OCI-LY7 (cell line): ENCODE results near the gene GJB2. TPM values are rescaled to one million over a fixed set of nuclear protein-coding genes. Genes with fewer than 3 reads are reported as not detected.

ENCODE experiments used
- BruUV-seq: library from RNA; stranded (reverse); fragments of 400-500 nt; replicated peaks from 2 replicates; lab custom pipeline; 2021; lab: Mats Ljungman, UMichigan
- CTCF ChIA-PET: fragments of 300-600 bp; sonication (Branson Sonifier 250); formaldehyde crosslinking; loops from one replicate; lab custom pipeline; 2022; ENCODE audit warnings: antibody characterized with exemption; ENCODE audit not compliant: unreplicated experiment; lab: Charles Lee
- POLR2A ChIA-PET: fragments of 300-600 bp; sonication (Branson Sonifier 250); formaldehyde crosslinking; loops from one replicate; lab custom pipeline; 2022; ENCODE audit warnings: antibody characterized with exemption; lab: Charles Lee
- DNase-seq: peaks from one replicate; pipeline ENCODE4 v3.0.0-alpha.2; 2015; ENCODE audit warnings: low spot score
- H2AFZ ChIP-seq: fragments of 200-600 bp; sonication (generic), shearing (Covaris generic); 2 replicates; pipeline ENCODE4 v1.6.1; 2014; ENCODE audit warnings: mild to moderate bottlenecking, antibody characterized with exemption, low read length, moderate library complexity
- H3K27ac ChIP-seq: fragments of 200-600 bp; sonication (generic); 2 replicates; pipeline ENCODE4 v1.5.1; 2014; ENCODE audit warnings: mixed run types, low read depth, mild to moderate bottlenecking, moderate library complexity, low read length, inconsistent platforms; ENCODE audit not compliant: poor library complexity, severe bottlenecking
- H3K36me3 ChIP-seq: fragments of 200-600 bp; sonication (generic); 2 replicates; pipeline ENCODE4 v1.6.1; 2014; ENCODE audit warnings: mild to moderate bottlenecking, antibody characterized with exemption, low read length, moderate library complexity, mixed read lengths; ENCODE audit not compliant: insufficient read depth
- H3K4me1 ChIP-seq: fragments of 200-600 bp; sonication (generic); 2 replicates; pipeline ENCODE4 v1.5.1; 2014; ENCODE audit warnings: mild to moderate bottlenecking, low read length; ENCODE audit not compliant: insufficient read depth, poor library complexity, severe bottlenecking
- H3K4me2 ChIP-seq: fragments of 200-600 bp; sonication (generic); 2 replicates; pipeline ENCODE4 v1.6.1; 2014; ENCODE audit warnings: mild to moderate bottlenecking, low read length
- H3K4me3 ChIP-seq: fragments of 200-600 bp; sonication (generic); 2 replicates; pipeline ENCODE4 v1.5.1; 2014; ENCODE audit warnings: mild to moderate bottlenecking, low read depth, low read length; ENCODE audit not compliant: poor library complexity, severe bottlenecking
- H3K79me2 ChIP-seq: fragments of 200-600 bp; sonication (generic); 2 replicates; pipeline ENCODE4 v1.6.1; 2016; ENCODE audit warnings: low read depth, mild to moderate bottlenecking, low read length, moderate library complexity, mixed read lengths; ENCODE audit not compliant: insufficient read depth
- H3K9me2 ChIP-seq: fragments of 200-600 bp; sonication (generic); 2 replicates; pipeline ENCODE4 v1.6.1; 2016; ENCODE audit warnings: mild to moderate bottlenecking, low read length, mixed read lengths; ENCODE audit not compliant: insufficient read depth
- H3K9me3 ChIP-seq: fragments of 200-600 bp; sonication (generic); 2 replicates; pipeline ENCODE4 v1.6.1; 2014; ENCODE audit warnings: mild to moderate bottlenecking, mixed run types, low read length, mixed read lengths
- H4K20me1 ChIP-seq: fragments of 200-600 bp; sonication (generic); 2 replicates; pipeline ENCODE4 v1.6.1; 2014; ENCODE audit warnings: mild to moderate bottlenecking, antibody characterized with exemption, low read length, moderate library complexity, mixed read lengths; ENCODE audit not compliant: insufficient read depth
- EZH2phosphoT487 ChIP-seq: fragments of 200-600 bp; sonication (generic); IDR thresholded peaks from 2 replicates; pipeline ENCODE4 v1.6.1; 2018; ENCODE audit warnings: low read depth, borderline replicate concordance, mild to moderate bottlenecking, mixed run types, antibody characterized with exemption, low read length, moderate library complexity, mixed read lengths
- intact Hi-C: fragments of 100-400 bp; cut with micrococcal nuclease; formaldehyde crosslinking; loops from one replicate; pipeline ENCODE4 v1.10.0; 2022; ENCODE audit not compliant: unreplicated experiment
- total RNA-seq, 2 experiments: library from RNA; depleted of rRNA in 1 of 2; stranded (reverse); fragments of >200 nt in 1 of 2; shearing (Covaris generic) in 1 of 2; gene quantifications; 2 replicates each; pipeline ENCODE4 v1.2.3, GENCODE V29; 2014 to 2022
- TF ChIP-seq, protein P1 (sequence below): fragments of 200-600 bp; sonication (generic); conservative IDR thresholded peaks from 2 replicates; pipeline ENCODE4 v1.5.1; 2014; ENCODE audit warnings: mild to moderate bottlenecking, antibody characterized with exemption, low read length, moderate library complexity, mixed read lengths

GJB2 gene
- total RNA-seq, 2 experiments from 2014 or later = not detected

DNA sequence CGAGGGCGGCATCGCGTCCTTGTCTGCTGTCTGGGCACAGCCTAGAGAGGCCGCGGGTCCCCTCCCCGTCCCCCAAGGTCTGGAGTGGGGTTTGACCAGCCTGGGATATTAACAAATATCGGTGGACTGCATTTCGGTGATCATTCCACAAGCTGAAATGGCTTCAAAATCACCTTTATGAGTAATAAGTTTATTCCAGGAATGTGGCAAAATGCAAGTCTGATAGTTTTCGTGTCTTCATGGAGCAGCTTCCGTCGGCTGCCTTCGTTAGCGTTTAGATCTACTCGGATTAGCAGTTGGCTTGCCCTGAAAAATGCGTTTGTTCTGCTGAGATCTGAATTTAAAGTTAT lies 30.8 kb downstream of the GJB2 start:
- ChIA-PET POLR2A (no interaction called here), CTCF (no interaction called here)
- H3K4me1 ChIP-seq = peaks cover 9% of the 10 kb centered on the region
- H2AFZ ChIP-seq = no peak overlapping the region
- no peaks in the 10 kb centered on the region for H3K79me2 ChIP-seq
- no peaks in the 10 kb centered on the region for H3K9me3 ChIP-seq
- BruUV-seq = no TSS peak
- intact Hi-C loops = no loop called here
- no peaks in the 10 kb centered on the region for H3K9me2 ChIP-seq
- no peak overlapping the region for H3K27ac ChIP-seq
- H3K36me3 ChIP-seq = no peaks in the 10 kb centered on the region
- peaks cover 5% of the 10 kb centered on the region; the same call in 1 of the 2 replicates for H4K20me1 ChIP-seq
- no peak overlapping the region; the same call in 1 of the 2 replicates for H3K4me2 ChIP-seq
- TF ChIP-seq, protein P1, sequence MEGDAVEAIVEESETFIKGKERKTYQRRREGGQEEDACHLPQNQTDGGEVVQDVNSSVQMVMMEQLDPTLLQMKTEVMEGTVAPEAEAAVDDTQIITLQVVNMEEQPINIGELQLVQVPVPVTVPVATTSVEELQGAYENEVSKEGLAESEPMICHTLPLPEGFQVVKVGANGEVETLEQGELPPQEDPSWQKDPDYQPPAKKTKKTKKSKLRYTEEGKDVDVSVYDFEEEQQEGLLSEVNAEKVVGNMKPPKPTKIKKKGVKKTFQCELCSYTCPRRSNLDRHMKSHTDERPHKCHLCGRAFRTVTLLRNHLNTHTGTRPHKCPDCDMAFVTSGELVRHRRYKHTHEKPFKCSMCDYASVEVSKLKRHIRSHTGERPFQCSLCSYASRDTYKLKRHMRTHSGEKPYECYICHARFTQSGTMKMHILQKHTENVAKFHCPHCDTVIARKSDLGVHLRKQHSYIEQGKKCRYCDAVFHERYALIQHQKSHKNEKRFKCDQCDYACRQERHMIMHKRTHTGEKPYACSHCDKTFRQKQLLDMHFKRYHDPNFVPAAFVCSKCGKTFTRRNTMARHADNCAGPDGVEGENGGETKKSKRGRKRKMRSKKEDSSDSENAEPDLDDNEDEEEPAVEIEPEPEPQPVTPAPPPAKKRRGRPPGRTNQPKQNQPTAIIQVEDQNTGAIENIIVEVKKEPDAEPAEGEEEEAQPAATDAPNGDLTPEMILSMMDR = no peak
- TF ChIP-seq EZH2phosphoT487 = no peak; the same call in 1 of the 2 replicates
- no peak for DNase-seq
- H3K4me3 ChIP-seq = no peak overlapping the region

- H3K4me2 ChIP-seq = peak overlapping the region; percentile 55
- H3K27ac ChIP-seq = no peak overlapping the region
- TF ChIP-seq, protein P1 = no peak
- TF ChIP-seq EZH2phosphoT487 = no peak
- intact Hi-C loops = no loop called here
- H3K79me2 ChIP-seq = no peaks in the 10 kb centered on the region
- H3K4me3 ChIP-seq = no peak overlapping the region
- no TSS peak for BruUV-seq
- H4K20me1 ChIP-seq = no peaks in the 10 kb centered on the region
- H3K4me1 ChIP-seq = peaks cover 9% of the 10 kb centered on the region
- peak; percentile 19 for DNase-seq
- H2AFZ ChIP-seq = no peak overlapping the region
- no peaks in the 10 kb centered on the region for H3K9me2 ChIP-seq
- H3K9me3 ChIP-seq = no peaks in the 10 kb centered on the region
- ChIA-PET POLR2A (no interaction called here), CTCF (no interaction called here)
- no peaks in the 10 kb centered on the region for H3K36me3 ChIP-seq
Observed at GRCh38 chr13:20161275-20161950, 31.3 kb downstream of the GJB2 start.
